Esophagus squamous epithelium (tissue), 4 donors: ENCODE measurements around the gene TPK1.

Experiments used
- CTCF ChIP-seq, 6 experiments: fragments of 450-650 bp in 4 of 6; fragments of 200-600 bp in 2 of 6; sonication (generic) in 2 of 6; IDR thresholded peaks; one replicate each; pipeline ENCODE4 v1.5.1; 2016 to 2019; ENCODE audit warnings: antibody characterized with exemption in 6 of 6, mild to moderate bottlenecking in 4 of 6, moderate library complexity in 4 of 6
- POLR2A ChIP-seq, 4 donors: fragments of 450-650 bp; IDR thresholded peaks; one replicate each; pipeline ENCODE4 v1.6.1; 2017; ENCODE audit warnings: antibody characterized with exemption in 4 of 4, mild to moderate bottlenecking in 4 of 4, moderate library complexity in 3 of 4

- no peak for TF ChIP-seq CTCF (IDR thresholded peaks at IDR 0.05)
- no peak for TF ChIP-seq POLR2A (IDR thresholded peaks at IDR 0.05)
Observed at GRCh38 chr7:144649120-144649519, 186.7 kb downstream of the TPK1 start.
